GM13976 (cell line): ENCODE results near the gene REEP2.
A peak's percentile ranks its signal among the peaks of the same experiment; 100 is the strongest.

ENCODE experiments used
- DNase-seq: peaks from one replicate; pipeline ENCODE4 v3.0.0; 2012; ENCODE audit warnings: low spot score
- CTCF ChIP-seq: IDR thresholded peaks from 2 replicates; pipeline ENCODE4 v1.5.1; 2012; ENCODE audit warnings: borderline replicate concordance, mild to moderate bottlenecking; ENCODE audit not compliant: insufficient read depth; ENCODE audit errors: extremely low read depth, missing control alignments, control extremely low read depth
- in situ Hi-C: fragments of 300-500 bp; cut with MboI; formaldehyde crosslinking; loops from one replicate; pipeline ENCODE4 v1.12.0; 2022; ENCODE audit warnings: low sequenced_read_pairs, mixed read lengths, inconsistent platforms; ENCODE audit not compliant: unreplicated experiment

REEP2 gene

GRCh38 chr5:138448481-138449398 lies 9.9 kb downstream of the REEP2 start:
- in situ Hi-C loops, result no loop called here
- TF ChIP-seq CTCF, result no peak
- no peak for DNase-seq

DNA sequence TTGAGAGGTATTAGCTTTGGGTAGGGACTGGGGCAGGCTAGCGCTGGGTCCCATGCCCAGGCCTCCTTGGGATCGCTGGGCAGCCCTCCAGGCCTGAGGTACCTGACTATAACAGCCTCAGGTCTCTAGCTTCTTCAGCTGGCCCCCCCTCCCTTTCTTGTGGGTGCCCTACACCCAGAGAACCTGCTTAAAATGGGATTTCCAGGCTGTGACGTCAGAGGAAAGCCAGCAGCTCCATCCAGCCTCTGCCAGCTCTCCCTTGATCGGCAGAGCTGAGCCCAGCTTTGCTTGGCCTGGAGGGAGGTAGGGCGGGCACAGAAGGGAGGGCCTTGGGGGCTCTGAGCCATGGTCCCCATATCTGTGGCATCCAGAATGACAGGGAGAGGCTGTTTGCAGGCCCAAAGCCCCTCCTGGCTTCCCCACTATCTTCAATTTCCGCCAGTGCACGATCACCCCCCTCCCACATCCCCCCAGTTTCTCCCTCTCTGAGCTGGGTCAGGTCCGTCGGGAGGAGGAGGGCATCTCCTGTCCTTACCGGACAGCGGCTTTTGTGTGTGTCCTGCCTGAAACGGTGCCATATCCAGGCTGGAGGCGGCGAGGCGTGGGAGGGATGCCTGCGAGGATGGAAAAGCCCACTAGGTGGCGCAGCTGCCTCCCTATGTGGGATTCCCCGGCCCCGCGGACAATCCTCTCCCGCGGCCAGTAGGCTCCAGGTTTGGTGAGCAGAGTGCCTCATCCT lies 10.8 kb downstream of the REEP2 start:
- DNase-seq, result peak; percentile 96
- in situ Hi-C loops, result no loop called here
- peak; percentile 96 for TF ChIP-seq CTCF

DNA sequence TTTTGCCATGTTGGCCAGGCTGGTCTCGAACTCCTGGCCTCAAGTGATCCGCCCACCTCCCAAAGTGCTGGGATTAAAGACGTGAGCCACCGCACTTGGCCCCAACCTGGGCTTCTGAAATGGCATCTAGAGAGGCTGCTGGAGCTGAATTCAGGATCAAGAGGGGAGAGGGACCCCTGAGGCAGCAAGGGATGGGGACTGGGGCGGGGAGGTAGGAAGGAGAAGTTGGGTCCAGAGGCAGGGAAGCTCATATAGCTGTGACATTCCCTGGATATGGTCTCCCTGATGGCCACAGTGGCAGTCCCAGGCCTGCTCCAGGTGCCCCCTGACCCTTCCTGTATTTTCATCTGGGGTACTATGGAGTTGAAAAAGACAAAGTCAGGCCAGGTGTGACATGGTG lies 12.1 kb downstream of the REEP2 start:
- DNase-seq, result no peak
- no peak for TF ChIP-seq CTCF
- in situ Hi-C loops, result no loop called here

DNA sequence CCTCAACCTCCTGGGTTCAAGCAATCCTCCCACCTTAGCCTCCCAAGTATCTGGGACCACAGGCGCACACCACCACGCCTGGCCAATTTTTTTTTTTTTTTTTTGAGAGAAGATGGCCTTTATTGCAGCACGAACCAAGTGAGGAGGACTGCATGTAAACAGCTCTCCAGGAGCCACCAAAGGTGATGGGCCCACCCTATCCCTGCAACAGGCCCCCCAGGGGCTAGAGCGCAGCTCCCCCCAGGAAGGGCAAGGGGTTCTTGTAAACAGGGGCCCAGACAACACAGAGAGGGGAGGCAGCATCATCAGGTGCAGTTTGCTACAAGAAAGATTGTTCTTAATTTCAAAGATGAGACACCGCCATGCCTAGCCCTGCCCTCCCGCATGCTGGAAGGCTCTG lies 13.9 kb downstream of the REEP2 start:
- no peak for TF ChIP-seq CTCF
- in situ Hi-C loops, result no loop called here
- no peak for DNase-seq

DNA sequence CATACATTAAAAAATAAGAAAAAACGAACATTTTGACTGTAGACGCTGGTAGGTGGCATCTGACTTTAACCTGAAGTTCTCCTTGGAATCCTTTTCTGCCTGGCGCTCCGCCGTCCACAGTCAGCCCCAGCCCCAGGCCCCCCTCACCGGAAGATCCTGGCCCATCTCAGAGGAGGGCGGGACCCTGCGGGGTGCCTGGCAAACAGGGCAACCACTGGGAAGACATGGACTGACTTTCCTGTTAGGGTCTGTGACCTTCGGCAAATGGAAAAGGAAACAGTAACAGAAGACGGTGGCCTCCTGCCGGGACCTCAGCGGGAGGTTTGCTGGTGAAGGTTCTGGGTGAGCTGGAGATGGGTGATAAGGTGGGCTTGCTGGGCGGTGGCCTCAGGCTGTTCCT lies 14.7 kb downstream of the REEP2 start:
- TF ChIP-seq CTCF, result no peak
- DNase-seq, result no peak
- in situ Hi-C loops, result no loop called here

DNA sequence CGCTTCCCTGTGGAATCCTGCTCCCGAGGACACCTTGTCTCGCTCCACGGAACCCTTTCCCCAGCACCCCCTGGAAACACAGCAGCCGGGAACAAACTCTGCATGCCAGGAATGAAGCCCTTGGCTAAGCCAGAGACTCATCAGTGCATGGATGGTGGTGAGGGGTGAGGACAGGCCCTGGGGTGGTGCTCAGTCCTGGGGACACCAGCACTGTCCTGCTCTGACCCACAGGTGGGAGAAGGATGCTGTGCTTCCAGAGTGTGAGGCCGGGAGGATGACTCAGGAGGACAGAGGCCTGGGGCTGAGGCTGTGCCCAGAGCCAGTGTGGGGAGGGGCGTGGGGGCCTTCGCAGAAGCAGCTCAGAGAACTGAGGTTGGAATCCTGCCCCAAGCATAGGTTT lies 15.3 kb downstream of the REEP2 start:
- in situ Hi-C loops, result no loop called here
- TF ChIP-seq CTCF, result no peak
- DNase-seq, result no peak
